HG02938 (cell line): Measurements from ENCODE around the gene GNAI2.
A peak's percentile ranks its signal among the peaks of the same experiment; 100 is the strongest.
"Not testable (repeated sequence)": the region's sequence is repeated elsewhere in the genome, so short reads cannot be mapped to it uniquely, and the experiment has no call there.

Source experiments
- ATAC-seq: cut with Tn5 transposase; IDR thresholded peaks from one replicate; pipeline ENCODE4 v1.9.1; 2021; ENCODE audit warnings: mild to moderate bottlenecking, moderate library complexity; ENCODE audit not compliant: unreplicated experiment

GNAI2 gene

DNA sequence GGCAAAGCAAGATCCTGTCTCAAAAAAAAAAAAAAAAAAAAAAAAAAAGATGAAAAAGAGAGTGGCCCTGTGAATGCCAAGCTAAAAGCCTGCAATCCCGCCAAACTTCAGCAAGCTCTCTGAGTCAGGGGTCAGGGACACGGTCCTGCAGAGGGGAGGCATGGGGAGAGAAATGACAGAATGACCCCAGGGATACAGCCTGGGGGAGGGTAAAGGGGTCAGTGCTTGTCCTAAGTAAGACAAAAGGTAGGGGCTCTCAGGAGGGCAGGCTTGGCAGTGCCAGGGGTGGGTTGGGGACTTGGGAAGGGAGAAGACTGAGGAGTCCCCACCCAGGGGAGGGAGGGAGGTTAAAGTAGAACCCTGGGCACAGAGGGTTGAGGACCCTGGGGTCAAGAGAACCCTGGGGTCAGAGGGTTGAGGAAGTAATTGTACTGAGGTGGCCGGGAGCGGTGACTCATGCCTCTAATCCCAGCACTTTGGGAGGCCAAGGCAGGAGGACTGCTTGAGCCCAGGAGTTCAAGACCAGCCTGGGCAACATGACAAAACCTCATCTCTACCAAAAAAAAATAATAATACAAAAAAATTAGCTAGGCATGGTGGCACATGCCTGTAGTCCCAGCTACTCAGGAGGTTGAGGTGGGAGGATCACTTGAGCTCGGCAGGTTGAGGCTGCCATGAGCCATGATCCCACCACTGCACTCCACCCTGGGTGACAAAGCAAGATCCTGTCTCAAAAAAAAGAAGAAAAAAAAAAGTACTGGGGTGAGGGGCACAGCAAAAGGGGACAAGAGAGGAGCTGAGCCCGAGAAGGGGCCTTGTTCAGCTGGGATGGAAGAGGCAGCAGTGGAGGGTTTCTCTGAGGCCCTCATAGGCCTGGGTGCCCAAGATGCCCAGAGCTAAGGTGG, 27.7 kb downstream of the GNAI2 start:
- no peak for ATAC-seq

DNA sequence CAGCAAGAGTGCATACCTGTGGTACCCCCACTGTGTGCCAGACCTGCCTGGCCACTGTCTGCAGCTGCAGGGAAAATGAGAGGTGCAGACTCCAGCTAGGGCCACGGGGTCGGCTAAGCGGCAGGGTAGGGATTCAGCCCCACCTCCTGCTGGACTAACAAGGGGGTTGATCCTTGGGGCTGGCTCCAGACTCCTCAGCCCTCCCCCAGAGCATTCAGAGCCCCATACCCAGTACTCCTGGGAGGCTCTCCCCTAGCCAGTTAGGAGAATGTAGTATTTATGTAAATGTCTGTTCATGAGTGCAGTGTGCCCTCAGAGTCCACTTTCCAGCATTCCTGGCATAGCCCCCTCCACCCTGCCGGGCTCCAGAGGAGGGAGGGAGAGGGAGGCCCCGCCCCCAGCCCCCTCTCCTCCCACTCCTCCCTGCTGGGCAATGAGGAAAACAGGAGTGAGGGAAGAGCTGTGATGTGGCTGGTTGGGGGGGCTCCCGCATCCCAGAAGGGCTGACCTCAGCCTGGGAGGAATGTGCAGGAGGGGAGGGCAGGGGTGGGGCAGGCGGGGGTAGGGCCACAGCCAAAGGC, 28.5 kb downstream of the GNAI2 start:
- no peak for ATAC-seq

DNA sequence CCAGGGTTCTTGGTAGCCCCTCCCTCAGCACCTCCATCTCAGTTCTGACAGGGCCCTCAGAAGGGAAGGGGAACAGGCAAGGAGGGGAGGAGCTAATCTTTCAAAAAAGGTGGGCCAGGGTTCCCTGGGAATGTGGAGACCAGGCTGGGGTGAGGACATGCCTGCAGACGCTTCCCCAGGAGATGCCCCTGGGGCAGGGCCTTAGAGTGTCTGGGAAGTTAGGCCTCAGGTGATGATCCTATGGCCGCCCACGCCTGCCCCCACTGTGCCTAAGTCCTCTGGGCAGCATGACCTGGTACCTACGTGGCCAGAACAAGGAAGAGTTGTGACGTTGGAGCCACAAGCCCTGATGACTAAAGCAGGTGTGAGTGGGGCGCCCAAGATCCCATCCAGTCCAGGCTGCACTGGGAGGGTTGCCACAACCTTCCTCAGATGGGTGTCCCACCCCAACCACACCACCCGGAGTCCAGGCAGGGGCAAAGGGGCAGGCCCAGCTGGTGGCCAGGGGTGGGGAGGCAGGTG, 29.0 kb downstream of the GNAI2 start:
- ATAC-seq, result no peak

DNA sequence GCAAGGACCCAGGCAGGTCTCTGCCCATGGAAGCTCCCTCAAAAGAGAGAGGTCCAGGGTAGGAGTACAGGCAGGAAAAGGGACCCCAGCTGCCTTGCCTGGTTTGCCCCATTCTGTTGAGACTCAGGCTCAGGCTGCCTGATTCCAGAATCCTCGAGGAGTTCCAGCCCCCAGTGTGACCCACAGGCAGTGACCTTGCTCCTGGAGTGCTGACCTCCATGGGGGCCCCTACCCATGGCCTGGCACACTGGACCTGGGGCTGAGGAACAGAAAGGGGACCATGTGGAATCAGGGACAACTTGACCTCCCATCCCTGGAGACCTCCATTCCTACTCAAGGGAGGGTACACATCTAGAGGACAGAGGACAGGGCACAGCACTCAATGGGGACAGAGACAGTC, 29.6 kb downstream of the GNAI2 start:
- ATAC-seq, result no peak

DNA sequence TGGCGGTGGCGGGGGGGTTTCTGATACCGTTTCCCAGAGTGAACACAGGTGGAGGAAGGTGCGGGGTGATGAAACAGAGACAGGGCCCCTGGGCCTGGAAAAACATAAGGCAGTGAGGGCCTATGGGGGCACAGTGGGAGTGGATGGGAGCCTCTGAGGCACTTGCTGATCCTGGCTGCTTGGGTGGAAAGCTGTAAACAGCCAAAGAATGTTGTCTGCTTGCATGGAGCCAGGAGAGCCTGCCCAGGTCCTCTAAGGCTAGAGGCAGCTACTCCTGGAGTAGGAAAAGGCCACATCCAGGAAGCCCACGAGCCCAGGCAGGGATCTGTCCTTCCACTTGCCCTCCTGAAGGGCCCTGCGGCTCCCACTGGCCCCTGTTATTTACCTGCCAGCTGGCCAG, 30.0 kb downstream of the GNAI2 start:
- ATAC-seq, result no peak

DNA sequence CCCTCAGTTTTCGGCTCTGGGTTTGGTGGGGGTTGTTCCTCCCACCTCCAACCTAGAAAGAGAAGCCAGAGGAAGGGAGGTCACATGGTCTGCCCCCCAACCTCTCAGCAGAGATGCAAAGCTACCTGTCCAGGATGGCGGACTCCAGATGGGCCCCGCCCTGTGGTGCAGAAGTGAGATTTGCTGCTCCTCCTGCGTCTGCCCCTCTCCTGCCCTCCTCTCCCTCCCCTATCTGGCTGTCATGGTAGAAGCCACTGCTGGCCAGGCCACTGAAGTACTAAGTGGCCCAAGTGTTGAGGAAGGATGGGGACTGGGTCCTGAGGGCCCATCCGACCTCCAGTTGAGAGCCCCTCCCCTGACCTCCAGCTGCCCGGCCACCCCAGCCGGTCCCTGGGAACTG, 30.8 kb downstream of the GNAI2 start:
- no peak for ATAC-seq

DNA sequence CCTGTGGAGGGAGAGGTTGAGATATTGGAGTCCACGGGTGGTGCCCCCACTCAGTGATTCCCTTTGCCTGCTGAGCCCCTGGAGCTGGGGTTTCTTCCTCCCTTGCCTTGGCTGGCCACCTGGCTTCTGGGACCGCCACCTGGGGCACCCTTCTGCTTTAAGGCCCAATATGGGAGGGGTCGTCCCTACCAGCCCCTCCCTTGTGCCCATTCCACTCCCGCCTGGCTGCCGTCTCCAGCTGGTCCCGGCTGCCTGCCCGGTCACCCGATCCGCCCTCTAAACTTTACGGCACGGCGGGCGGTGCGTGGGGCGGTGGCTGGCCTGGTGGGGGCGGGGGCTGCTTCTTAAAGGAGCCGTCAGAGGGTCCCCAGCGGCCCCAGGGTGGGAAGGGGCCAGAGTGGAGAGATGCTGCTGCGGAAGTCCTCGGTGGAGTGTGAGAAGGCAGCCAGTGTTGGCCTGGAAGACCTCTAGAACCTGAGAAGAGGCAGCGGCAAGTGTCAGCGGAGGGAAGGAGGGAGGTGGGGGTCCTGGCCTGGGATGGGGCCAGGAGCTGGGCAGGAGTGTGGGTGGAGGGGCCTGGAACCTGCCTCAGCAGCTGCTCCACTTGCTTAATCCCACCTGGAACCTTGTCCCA, 31.4 kb downstream of the GNAI2 start:
- ATAC-seq, result no peak

DNA sequence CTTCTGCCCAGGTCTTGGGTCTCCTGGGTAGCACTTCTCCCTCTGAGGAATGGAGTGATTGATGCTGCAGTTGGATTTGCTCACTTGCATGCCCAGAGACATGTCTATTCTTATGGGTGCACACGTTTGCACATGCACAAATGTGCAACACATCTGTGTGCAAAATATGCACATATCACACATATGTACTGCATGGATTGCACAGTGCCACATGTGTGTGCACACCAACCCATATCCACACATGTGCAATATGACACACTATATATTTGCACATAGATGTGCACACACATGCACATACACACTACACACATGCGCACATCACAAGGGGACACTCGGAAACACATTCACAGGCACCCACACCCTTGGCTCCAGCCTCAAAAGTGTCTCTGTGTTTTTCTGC, 32.3 kb downstream of the GNAI2 start:
- no peak for ATAC-seq

DNA sequence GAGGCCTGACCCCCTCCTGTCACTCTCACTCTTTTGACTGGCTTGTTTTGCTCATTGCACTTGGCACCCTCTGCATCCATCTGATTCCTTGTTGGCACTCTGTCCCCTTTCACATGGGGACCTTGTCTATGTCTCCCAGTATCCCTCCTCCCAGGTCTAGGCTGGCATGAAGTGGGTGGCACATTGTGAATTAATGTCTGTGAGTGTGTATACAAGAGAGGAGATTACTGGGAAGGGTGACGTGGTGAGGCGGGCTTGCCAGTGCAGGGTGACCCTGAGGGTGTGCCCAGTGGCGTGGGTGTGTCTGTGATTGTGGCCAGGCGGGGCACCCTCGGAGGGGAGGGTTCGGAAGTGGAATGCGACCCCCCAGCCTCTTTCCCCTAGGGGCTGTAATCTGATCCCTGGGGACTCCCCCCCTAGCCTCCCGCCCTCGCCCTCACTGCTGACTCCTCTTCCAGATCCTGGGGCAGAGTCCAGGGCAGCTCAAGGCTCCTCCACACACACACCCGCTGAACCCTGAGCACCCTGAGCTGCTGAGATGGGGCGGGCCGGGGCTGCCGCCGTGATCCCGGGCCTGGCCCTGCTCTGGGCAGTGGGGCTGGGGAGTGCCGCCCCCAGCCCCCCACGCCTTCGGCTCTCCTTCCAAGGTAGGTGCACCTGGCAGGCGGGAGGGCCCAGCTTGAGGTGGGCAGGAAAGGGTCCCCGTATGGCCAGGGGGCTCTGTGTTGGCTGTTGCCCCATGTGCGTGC, 32.9 kb downstream of the GNAI2 start, which contains the start of gene SEMA3B:
Gene SEMA3B (plus strand): TSS at position 445 of the 749 bp plus-strand sequence. CDS start 94 bp downstream, at position 539.
- no peak for ATAC-seq

DNA sequence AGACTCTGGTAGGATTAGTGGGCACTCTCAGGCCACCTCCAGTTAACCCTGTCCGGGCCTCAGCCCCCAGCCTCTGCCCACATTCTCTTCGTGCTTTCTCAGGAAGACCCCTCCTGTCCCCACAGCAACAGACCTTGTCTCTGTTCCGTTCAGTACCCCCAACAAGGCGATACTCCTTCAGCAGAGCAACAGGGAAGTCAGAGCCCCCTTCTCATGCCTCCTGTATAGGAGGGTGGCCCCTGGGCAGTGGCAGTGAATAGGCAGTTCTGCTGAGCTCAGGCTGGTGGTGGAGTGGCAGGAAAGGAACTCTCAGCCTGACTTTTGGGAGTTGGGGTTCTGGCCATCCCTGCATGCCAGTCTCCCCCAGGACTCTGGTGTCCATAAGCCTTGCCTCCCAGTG, 33.5 kb downstream of the GNAI2 start:
- ATAC-seq, result no peak

DNA sequence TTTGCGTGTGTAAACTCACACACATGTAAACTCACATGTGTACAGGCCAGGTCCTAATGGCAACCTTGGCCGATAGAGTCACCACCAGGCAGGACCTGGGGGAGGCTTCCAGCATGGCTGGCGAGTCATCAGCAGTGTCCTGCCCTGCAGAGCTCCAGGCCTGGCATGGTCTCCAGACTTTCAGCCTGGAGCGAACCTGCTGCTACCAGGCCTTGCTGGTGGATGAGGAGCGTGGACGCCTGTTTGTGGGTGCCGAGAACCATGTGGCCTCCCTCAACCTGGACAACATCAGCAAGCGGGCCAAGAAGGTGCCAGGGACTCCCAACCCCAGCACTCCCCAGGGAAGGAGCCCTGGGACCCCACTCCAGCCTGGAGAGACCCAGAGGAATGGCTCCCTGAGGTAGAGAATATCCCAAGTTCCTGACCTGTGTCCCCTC, 34.0 kb downstream of the GNAI2 start:
- no peak for ATAC-seq

DNA sequence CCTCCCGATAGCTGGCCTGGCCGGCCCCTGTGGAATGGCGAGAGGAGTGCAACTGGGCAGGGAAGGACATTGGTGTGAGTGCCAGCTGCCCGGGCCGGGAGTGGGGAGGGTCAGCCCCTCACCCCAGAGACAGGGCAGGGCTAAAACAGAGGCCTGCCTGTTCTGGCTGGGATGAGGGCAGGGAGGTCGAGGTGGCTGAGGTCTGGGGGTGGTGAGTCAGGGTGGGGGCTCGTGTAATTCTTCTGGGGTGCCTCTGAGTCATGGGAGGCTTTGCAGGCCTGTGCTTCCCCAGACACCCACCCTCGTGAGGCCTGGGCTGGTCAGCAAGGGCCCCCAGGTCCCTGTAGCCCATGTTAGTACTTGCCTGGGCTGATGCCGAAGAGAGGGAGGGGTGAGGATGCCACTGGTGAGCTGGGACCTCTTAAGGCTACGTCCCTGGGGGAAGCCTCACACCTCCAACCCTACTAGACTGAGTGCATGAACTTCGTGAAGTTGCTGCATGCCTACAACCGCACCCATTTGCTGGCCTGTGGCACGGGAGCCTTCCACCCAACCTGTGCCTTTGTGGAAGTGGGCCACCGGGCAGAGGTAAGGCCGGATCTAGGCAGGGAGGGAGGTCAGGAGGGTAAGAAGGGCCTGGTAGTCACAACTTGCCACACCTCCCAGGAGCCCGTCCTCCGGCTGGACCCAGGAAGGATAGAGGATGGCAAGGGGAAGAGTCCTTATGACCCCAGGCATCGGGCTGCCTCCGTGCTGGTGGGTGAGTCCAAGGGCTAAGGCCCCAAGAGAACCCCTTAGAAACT, 34.6 kb downstream of the GNAI2 start:
- ATAC-seq, result no peak

DNA sequence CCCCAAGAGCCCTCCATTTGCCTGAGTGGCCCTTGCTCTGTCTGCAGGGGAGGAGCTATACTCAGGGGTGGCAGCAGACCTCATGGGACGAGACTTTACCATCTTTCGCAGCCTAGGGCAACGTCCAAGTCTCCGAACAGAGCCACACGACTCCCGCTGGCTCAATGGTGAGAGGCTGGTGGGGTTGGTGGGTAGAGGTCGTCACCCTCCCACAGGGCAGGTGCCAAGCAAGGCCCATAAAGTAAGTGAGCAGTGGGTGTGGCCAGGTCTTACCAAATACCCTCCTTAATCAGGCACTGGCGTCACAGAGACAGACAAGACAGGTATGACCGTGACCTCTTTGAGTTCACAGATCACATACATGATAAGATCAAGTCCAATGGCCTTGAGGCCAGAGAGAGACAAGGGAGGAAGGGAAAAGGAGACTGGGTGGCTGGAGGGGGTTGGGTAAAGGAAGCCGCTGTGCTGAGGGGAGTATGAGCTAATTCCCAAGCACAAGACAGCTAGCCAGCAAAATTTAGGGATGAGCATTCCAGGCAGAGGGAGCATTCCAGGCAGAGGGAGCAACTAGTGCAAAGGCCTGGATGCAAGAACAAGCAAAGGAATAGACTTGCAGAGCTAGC, 35.4 kb downstream of the GNAI2 start:
- ATAC-seq, result no peak

DNA sequence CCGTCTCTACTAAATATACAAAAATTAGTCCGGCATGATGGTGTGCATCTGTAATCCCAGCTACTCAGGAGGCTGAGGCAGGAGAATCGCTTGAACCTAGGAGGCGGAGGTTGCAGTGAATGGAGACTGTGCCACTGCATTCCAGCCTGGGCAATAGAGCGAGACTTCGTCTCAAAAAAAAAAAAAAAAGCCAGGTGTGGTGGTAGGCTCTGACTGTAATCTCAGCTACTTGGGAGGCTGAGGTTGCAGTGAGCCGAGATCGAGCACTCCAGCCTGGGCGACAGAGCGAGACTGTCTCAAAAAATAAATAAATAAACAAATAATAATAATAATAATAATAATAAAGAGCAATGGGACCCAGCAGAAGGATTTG, 36.5 kb downstream of the GNAI2 start:
- ATAC-seq, result not testable (repeated sequence)

DNA sequence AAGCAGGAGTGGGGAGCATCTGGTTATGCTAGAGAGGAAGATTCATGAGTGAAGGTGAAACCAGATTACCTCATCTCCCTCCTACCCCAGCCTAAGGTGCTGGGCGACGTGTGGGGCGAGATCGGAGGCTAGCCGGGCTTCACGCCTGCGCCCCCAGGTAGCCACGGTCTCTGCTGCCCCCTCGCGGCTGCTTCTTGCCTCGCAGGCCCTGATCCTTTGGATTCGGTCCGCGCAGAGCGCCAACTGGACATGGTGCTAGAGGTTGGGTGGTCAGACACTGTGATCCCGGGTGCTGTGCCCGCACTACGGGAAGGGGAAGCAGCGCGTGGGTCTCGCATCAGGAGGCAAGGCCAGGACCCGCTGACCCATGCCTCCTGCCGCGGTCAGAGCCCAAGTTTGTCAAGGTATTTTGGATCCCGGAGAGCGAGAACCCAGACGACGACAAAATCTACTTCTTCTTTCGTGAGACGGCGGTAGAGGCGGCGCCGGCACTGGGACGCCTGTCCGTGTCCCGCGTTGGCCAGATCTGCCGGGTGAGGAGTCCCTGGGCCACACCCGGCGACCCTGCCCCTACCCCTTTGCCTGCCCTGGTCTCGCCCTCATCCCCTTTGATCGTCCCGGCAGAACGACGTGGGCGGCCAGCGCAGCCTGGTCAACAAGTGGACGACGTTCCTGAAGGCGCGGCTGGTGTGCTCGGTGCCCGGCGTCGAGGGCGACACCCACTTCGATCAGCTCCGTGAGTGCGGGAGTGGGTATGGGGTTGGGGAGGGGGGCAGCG, 37.1 kb downstream of the GNAI2 start:
- ATAC-seq, result peak; percentile 58

DNA sequence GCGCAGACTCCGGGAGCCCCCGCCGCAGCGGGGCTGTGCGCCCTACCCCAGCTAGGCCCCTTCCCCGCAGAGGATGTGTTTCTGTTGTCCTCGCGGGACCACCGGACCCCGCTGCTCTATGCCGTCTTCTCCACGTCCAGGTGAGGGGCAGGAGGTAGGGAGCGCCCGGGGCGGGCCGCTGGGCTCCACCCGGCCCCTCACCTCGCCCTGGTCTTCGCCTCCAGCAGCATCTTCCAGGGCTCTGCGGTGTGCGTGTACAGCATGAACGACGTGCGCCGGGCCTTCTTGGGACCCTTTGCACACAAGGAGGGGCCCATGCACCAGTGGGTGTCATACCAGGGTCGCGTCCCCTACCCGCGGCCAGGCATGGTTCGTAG, 37.7 kb downstream of the GNAI2 start:
- ATAC-seq, result no peak

DNA sequence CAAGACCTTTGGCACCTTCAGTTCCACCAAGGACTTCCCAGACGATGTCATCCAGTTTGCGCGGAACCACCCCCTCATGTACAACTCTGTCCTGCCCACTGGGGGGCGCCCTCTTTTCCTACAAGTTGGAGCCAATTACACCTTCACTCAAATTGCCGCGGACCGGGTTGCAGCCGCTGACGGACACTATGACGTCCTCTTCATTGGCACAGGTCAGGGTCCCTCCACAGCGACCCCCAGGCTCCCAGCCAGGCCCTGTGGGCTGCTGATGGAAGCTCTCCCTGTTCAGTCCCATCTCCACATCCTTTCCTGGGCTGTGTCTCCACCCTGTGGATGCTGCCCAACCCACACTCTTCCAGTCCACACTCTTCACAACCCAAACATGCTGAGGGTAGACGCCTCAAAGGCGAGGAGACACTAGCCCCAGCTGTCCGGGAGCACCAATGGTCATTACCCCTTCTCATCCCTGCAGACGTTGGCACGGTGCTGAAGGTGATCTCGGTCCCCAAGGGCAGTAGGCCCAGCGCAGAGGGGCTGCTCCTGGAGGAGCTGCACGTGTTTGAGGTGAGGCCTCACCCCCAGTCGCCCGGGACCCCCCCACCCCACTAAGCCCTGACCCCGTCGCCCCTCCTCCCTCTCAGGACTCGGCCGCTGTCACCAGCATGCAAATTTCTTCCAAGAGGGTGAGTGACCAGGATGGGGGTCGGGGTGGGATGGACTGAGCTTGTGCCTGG, 38.5 kb downstream of the GNAI2 start:
- no peak for ATAC-seq
